Esophagus muscularis mucosa (tissue), 4 donors: ENCODE measurements around the gene NSD1. TPM values are rescaled to one million over a fixed set of nuclear protein-coding genes. Genes with fewer than 3 reads are reported as not detected.

ENCODE experiments used
- DNase-seq: peaks from one replicate; pipeline ENCODE4 v3.0.0-alpha.2; 2017; ENCODE audit errors: extremely low spot score
- H3K27ac ChIP-seq, 4 donors: fragments of 200-600 bp; sonication (generic); replicated peaks in 1 of 4; 1 replicate in 3 of 4; 2 replicates in 1 of 4; pipeline ENCODE4 v1.5.1; 2016 to 2019; ENCODE audit warnings: mild to moderate bottlenecking in 1 of 4
- H3K27me3 ChIP-seq, 4 donors: fragments of 200-600 bp; sonication (generic); one replicate each; pipeline versions ENCODE4 v1.5.1 to v1.6.0; 2016 to 2019
- H3K36me3 ChIP-seq, 4 donors: fragments of 200-600 bp; sonication (generic); one replicate each; pipeline ENCODE4 v1.5.1; 2016 to 2019
- H3K4me1 ChIP-seq, 4 donors: fragments of 200-600 bp; sonication (generic); one replicate each; pipeline ENCODE4 v1.5.1; 2016 to 2019
- H3K4me3 ChIP-seq, 4 donors: fragments of 200-600 bp; sonication (generic); 1 replicate in 2 of 4; 2 replicates in 2 of 4; pipeline ENCODE4 v1.5.1; 2016 to 2019; ENCODE audit warnings: mild to moderate bottlenecking in 4 of 4, moderate library complexity in 1 of 4
- H3K9me3 ChIP-seq, 4 donors: fragments of 200-600 bp; sonication (generic); 1 replicate in 3 of 4; 2 replicates in 1 of 4; pipeline ENCODE4 v1.5.1; 2016 to 2019
- CTCF ChIP-seq, 3 experiments: fragments of 200-600 bp in 2 of 3; fragments of 450-650 bp in 1 of 3; sonication (generic) in 2 of 3; IDR thresholded peaks; one replicate each; pipeline ENCODE4 v1.5.1; 2017 to 2019; ENCODE audit warnings: antibody characterized with exemption in 3 of 3, mild to moderate bottlenecking in 2 of 3, moderate library complexity in 1 of 3
- EP300 ChIP-seq: sonication (generic); formaldehyde crosslinking; IDR thresholded peaks from one replicate; pipeline ENCODE4 v1.6.1; 2017; ENCODE audit warnings: antibody characterized with exemption
- POLR2A ChIP-seq: fragments of 450-650 bp; IDR thresholded peaks from one replicate; pipeline ENCODE4 v1.6.1; 2017; ENCODE audit warnings: antibody characterized with exemption, moderate library complexity, mild to moderate bottlenecking, low read depth
- POLR2AphosphoS5 ChIP-seq, 2 donors: sonication (generic); formaldehyde crosslinking; IDR thresholded peaks; one replicate each; pipeline ENCODE4 v1.6.1; 2017; ENCODE audit warnings: antibody characterized with exemption in 2 of 2
- WGBS: methylation state at CpG from one replicate; pipeline ENCODE4 v1.1.5; 2018; 5-methylcytosine and 5-hydroxymethylcytosine counted together
- intact Hi-C: fragments of 100-400 bp; cut with DNase I; formaldehyde crosslinking; loops from one replicate; pipeline ENCODE4 v1.15.1; 2023
- total RNA-seq, 4 donors: library from RNA; depleted of rRNA; stranded (reverse); fragments of >200 nt; gene quantifications; one replicate each; pipeline versions ENCODE4 v1.1.0 to v1.2.1, GENCODE V29; 2016

The NSD1 gene
- total RNA-seq, 4 donors from 2014 or later, result 35.1 to 47.9 (median 43.7) TPM

- no peaks in the 10 kb centered on the region for H3K9me3 ChIP-seq
- intact Hi-C loops, result no loop called here
- H3K27ac ChIP-seq, result no peak overlapping the region
- TF ChIP-seq EP300 (no peak), CTCF (IDR thresholded peaks at IDR 0.05) (no peak), POLR2A (no peak), POLR2AphosphoS5 (IDR thresholded peaks at IDR 0.05) (no peak)
- DNase-seq, result no peak
- H3K36me3 ChIP-seq, result peaks cover 0 to 18% (median 0%) of the 10 kb centered on the region in 4 donors
- no peak overlapping the region for H3K4me3 ChIP-seq
- peaks cover 7 to 25% (median 18%) of the 10 kb centered on the region in 4 donors for H3K4me1 ChIP-seq
- no peaks in the 10 kb centered on the region for H3K27me3 ChIP-seq
- 79% methylated on average over 2 of the region's 2 CpGs for WGBS
Measured at GRCh38 chr5:177185993-177186392, 52.4 kb downstream of the NSD1 start.

- intact Hi-C loops, result no loop called here
- no peaks in the 10 kb centered on the region for H3K27me3 ChIP-seq
- no peaks in the 10 kb centered on the region for H3K9me3 ChIP-seq
- H3K4me3 ChIP-seq, result no peak overlapping the region
- WGBS, result 95% methylated on average over 6 of the region's 6 CpGs
- TF ChIP-seq POLR2A (no peak), POLR2AphosphoS5 (IDR thresholded peaks at IDR 0.05) (no peak), CTCF (IDR thresholded peaks at IDR 0.05) (no peak), EP300 (no peak)
- H3K36me3 ChIP-seq, result peaks cover 0 to 15% (median 0%) of the 10 kb centered on the region in 4 donors
- no peak for DNase-seq
- peaks cover 7 to 25% (median 18%) of the 10 kb centered on the region in 4 donors for H3K4me1 ChIP-seq
- H3K27ac ChIP-seq, result no peak overlapping the region
Measured at GRCh38 chr5:177186645-177187044, 53.1 kb downstream of the NSD1 start.

GRCh38 chr5:177188775-177189174 lies 55.2 kb downstream of the NSD1 start:
- no peak overlapping the region for H3K27ac ChIP-seq
- peaks cover 9 to 25% (median 16%) of the 10 kb centered on the region in 4 donors for H3K4me1 ChIP-seq
- no peak overlapping the region for H3K4me3 ChIP-seq
- 85% methylated on average over 3 of the region's 3 CpGs for WGBS
- no peaks in the 10 kb centered on the region for H3K9me3 ChIP-seq
- H3K27me3 ChIP-seq, result no peaks in the 10 kb centered on the region
- TF ChIP-seq POLR2AphosphoS5 (IDR thresholded peaks at IDR 0.05) (no peak), CTCF (IDR thresholded peaks at IDR 0.05) (no peak), POLR2A (no peak), EP300 (no peak)
- intact Hi-C loops, result no loop called here
- no peak for DNase-seq
- H3K36me3 ChIP-seq, result peaks cover 7 to 25% (median 15%) of the 10 kb centered on the region in 4 donors

GRCh38 chr5:177189416-177189815 lies 55.8 kb downstream of the NSD1 start:
- Histone ChIP-seq H3K36me3 (peaks cover 7 to 28% (median 16%) of the 10 kb centered on the region in 4 donors), H3K27ac (no peak overlapping the region), H3K4me3 (no peak overlapping the region), H3K9me3 (no peaks in the 10 kb centered on the region), H3K4me1 (peaks cover 8 to 25% (median 16%) of the 10 kb centered on the region in 4 donors), H3K27me3 (no peaks in the 10 kb centered on the region)
- DNase-seq, result no peak
- intact Hi-C loops, result no loop called here
- TF ChIP-seq POLR2AphosphoS5 (IDR thresholded peaks at IDR 0.05), result no peak
- no peak for TF ChIP-seq EP300
- TF ChIP-seq POLR2A, result no peak
- no peak for TF ChIP-seq CTCF (IDR thresholded peaks at IDR 0.05)

- H3K4me3 ChIP-seq, result no peak overlapping the region
- no peak overlapping the region for H3K27ac ChIP-seq
- no peak for TF ChIP-seq POLR2AphosphoS5 (IDR thresholded peaks at IDR 0.05)
- no peak for TF ChIP-seq POLR2A
- no peak for TF ChIP-seq CTCF (IDR thresholded peaks at IDR 0.05)
- no peak for TF ChIP-seq EP300
- DNase-seq, result no peak
- no peaks in the 10 kb centered on the region for H3K27me3 ChIP-seq
- H3K9me3 ChIP-seq, result no peaks in the 10 kb centered on the region
- peaks cover 7 to 32% (median 17%) of the 10 kb centered on the region in 4 donors for H3K36me3 ChIP-seq
- H3K4me1 ChIP-seq, result peaks cover 7 to 31% (median 19%) of the 10 kb centered on the region in 4 donors
- intact Hi-C loops, result loop anchor here (10.0 kb wide), 1 partner anchor 75 kb away; no protein-coding TSS in a partner anchor
- WGBS, result 94% methylated on average over 4 of the region's 4 CpGs
Measured at GRCh38 chr5:177189965-177190364, 56.4 kb downstream of the NSD1 start.
